Brain microvascular endothelial cell (primary cell): ENCODE results near the gene MLEC.

Experiments used
- DNase-seq: peaks from one replicate; pipeline ENCODE4 v3.0.0-alpha.2; 2020
- H3K27ac ChIP-seq: fragments of 250-450 bp; sonication (Bioruptor Pico); 2 replicates; pipeline ENCODE4 v1.5.1; 2020; ENCODE audit warnings: mild to moderate bottlenecking, moderate library complexity
- H3K27me3 ChIP-seq: fragments of 250-450 bp; sonication (Bioruptor Pico); replicated peaks from 2 replicates; pipeline ENCODE4 v1.5.1; 2020; ENCODE audit warnings: mild to moderate bottlenecking
- H3K36me3 ChIP-seq: fragments of 250-450 bp; sonication (Bioruptor Pico); replicated peaks from 2 replicates; pipeline ENCODE4 v1.5.1; 2020; ENCODE audit warnings: mild to moderate bottlenecking
- H3K4me3 ChIP-seq: 2 replicates; pipeline ENCODE4 v1.5.1; 2011; ENCODE audit warnings: low read depth, mild to moderate bottlenecking, control low read depth, low read length, moderate library complexity
- CTCF ChIP-seq: IDR thresholded peaks from 2 replicates; pipeline ENCODE4 v1.5.1; 2011; ENCODE audit warnings: low read depth, mild to moderate bottlenecking, moderate library complexity, low read length, control low read depth, inconsistent platforms; ENCODE audit errors: missing control alignments
- in situ Hi-C: cut with HindIII; loops from 2 replicates; pipeline ENCODE4 v1.10.0; 2017; ENCODE audit warnings: low sequenced_read_pairs, low pct_ligation_motif_present

The MLEC gene

GRCh38 chr12:120708651-120709050 is 21.7 kb downstream of the MLEC start:
- Histone ChIP-seq H3K36me3 (peaks cover 3% of the 10 kb centered on the region), H3K4me3 (no peak overlapping the region), H3K27me3 (no peaks in the 10 kb centered on the region), H3K27ac (no peak overlapping the region)
- in situ Hi-C loops: no loop called here
- DNase-seq: no peak
- TF ChIP-seq CTCF: no peak

GRCh38 chr12:120710031-120710804 is 23.3 kb downstream of the MLEC start, which contains the start of gene UNC119B:
TSS of gene UNC119B (plus strand) at chr12:120710458. CDS start at chr12:120710475, 17 bp downstream.
- DNase-seq: peak; percentile 22
- Histone ChIP-seq H3K36me3 (peaks cover 12% of the 10 kb centered on the region), H3K4me3 (peak within 1 kb of the TSS; percentile 72), H3K27ac (peak within 1 kb of the TSS; percentile 53), H3K27me3 (no peaks in the 10 kb centered on the region)
- TF ChIP-seq CTCF: no peak
- in situ Hi-C loops: no loop called here

- H3K27ac ChIP-seq: peak overlapping the region; percentile 53
- DNase-seq: no peak
- in situ Hi-C loops: no loop called here
- H3K36me3 ChIP-seq: peaks cover 12% of the 10 kb centered on the region
- TF ChIP-seq CTCF: no peak
- peak overlapping the region; percentile 72 for H3K4me3 ChIP-seq
- no peaks in the 10 kb centered on the region for H3K27me3 ChIP-seq
Observed at GRCh38 chr12:120710805-120711296, 23.9 kb downstream of the MLEC start.

- H3K4me3 ChIP-seq: peak overlapping the region; percentile 72
- no peak overlapping the region for H3K27ac ChIP-seq
- DNase-seq: no peak
- in situ Hi-C loops: no loop called here
- peaks cover 15% of the 10 kb centered on the region for H3K36me3 ChIP-seq
- TF ChIP-seq CTCF: no peak
- H3K27me3 ChIP-seq: no peaks in the 10 kb centered on the region
Observed at GRCh38 chr12:120711411-120711810, 24.5 kb downstream of the MLEC start.

DNA sequence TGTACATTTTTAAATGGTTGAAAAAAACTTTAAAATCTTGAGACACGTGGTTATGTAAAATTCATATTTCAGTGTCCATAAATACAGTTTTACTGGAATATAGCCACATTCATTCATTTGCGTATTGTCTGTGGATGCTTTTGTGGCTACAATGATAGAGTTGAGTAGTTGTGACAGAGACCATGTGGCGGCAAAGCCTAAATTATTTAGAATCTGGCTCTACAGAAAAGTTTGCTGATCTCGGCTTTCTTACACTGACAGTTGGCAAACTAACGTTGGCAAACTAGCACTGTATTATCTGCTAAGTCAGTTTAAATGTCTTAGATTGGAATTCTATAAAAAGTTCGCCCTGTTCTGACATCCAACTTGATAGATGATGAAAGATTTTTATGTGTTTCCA is 25.7 kb downstream of the MLEC start:
- TF ChIP-seq CTCF: no peak
- in situ Hi-C loops: no loop called here

More for the DNA sequence above, 25.7 kb downstream of the MLEC start:
- no peak for DNase-seq
- Histone ChIP-seq H3K4me3 (no peak overlapping the region), H3K36me3 (peaks cover 24% of the 10 kb centered on the region), H3K27ac (no peak overlapping the region), H3K27me3 (no peaks in the 10 kb centered on the region)
